Neural progenitor cell (in vitro differentiated cells): ENCODE results near the gene MTRF1L. TPM values are rescaled to one million over a fixed set of nuclear protein-coding genes. Genes with fewer than 3 reads are reported as not detected.

ENCODE experiments used
- DNase-seq: peaks from one replicate; pipeline ENCODE4 v3.0.0-alpha.2; 2016; ENCODE audit warnings: low spot score
- H2AFZ ChIP-seq: fragments of 200-600 bp; sonication (generic); replicated peaks from 2 replicates; pipeline ENCODE4 v1.6.1; 2016; ENCODE audit warnings: antibody characterized with exemption
- H3F3A ChIP-seq: fragments of 200-600 bp; sonication (generic); 2 replicates; pipeline ENCODE4 v1.6.1; 2016; ENCODE audit warnings: antibody characterized with exemption, low read depth
- H3K27ac ChIP-seq: fragments of 200-600 bp; sonication (generic); 2 replicates; pipeline ENCODE4 v1.5.1; 2016; ENCODE audit warnings: mild to moderate bottlenecking
- H3K27me3 ChIP-seq: fragments of 200-600 bp; sonication (generic); 2 replicates; pipeline ENCODE4 v1.6.1; 2016; ENCODE audit warnings: mild to moderate bottlenecking, moderate library complexity
- H3K36me3 ChIP-seq: fragments of 200-600 bp; sonication (generic); 2 replicates; pipeline ENCODE4 v1.5.1; 2016
- H3K4me1 ChIP-seq: fragments of 200-600 bp; sonication (generic); 2 replicates; pipeline ENCODE4 v1.6.1; 2016; ENCODE audit warnings: mixed run types
- H3K4me2 ChIP-seq: fragments of 200-600 bp; sonication (generic); 2 replicates; pipeline ENCODE4 v1.6.1; 2016
- H3K4me3 ChIP-seq: fragments of 200-600 bp; sonication (generic); 2 replicates; pipeline ENCODE4 v1.5.1; 2016
- H3K79me2 ChIP-seq: fragments of 200-600 bp; sonication (generic); 2 replicates; pipeline ENCODE4 v1.6.1; 2016; ENCODE audit warnings: low read depth
- H3K9ac ChIP-seq: fragments of 200-600 bp; sonication (generic); 2 replicates; pipeline ENCODE4 v1.6.1; 2016
- H3K9me3 ChIP-seq: fragments of 200-600 bp; sonication (generic); 2 replicates; pipeline ENCODE4 v1.5.1; 2016; ENCODE audit warnings: low read depth
- H4K20me1 ChIP-seq: fragments of 200-600 bp; sonication (generic); 2 replicates; pipeline ENCODE4 v1.6.1; 2016; ENCODE audit warnings: low read depth
- H3K27ac Mint-ChIP-seq: 3 replicates; pipeline ENCODE4 v1.8.0; 2021; ENCODE audit warnings: mixed read lengths
- H3K27me3 Mint-ChIP-seq: 2 replicates; pipeline ENCODE4 v1.8.0; 2022; ENCODE audit warnings: low read depth, mild to moderate bottlenecking, inconsistent platforms, moderate library complexity, mixed read lengths; ENCODE audit not compliant: insufficient read depth
- H3K36me3 Mint-ChIP-seq: 3 replicates; pipeline ENCODE4 v1.8.0; 2021; ENCODE audit warnings: mixed read lengths
- H3K4me1 Mint-ChIP-seq: 3 replicates; pipeline ENCODE4 v1.8.0; 2021; ENCODE audit warnings: mixed read lengths
- H3K4me3 Mint-ChIP-seq: 3 replicates; pipeline ENCODE4 v1.8.0; 2021; ENCODE audit warnings: mild to moderate bottlenecking, moderate library complexity, mixed read lengths
- H3K9me3 Mint-ChIP-seq: 3 replicates; pipeline ENCODE4 v1.8.0; 2020; ENCODE audit warnings: mixed read lengths
- EZH2 ChIP-seq: fragments of 200-600 bp; sonication (generic); IDR thresholded peaks from 2 replicates; pipeline ENCODE4 v1.6.1; 2017; ENCODE audit warnings: antibody characterized with exemption, mild to moderate bottlenecking, moderate library complexity
- EZH2phosphoT487 ChIP-seq: fragments of 200-600 bp; sonication (generic); IDR thresholded peaks from 2 replicates; pipeline ENCODE4 v1.6.1; 2017; ENCODE audit warnings: antibody characterized with exemption
- total RNA-seq: library from RNA; depleted of rRNA; stranded (reverse); fragments of >200 nt; gene quantifications from 2 replicates; pipeline ENCODE4 v1.2.3, GENCODE V29; 2015; ENCODE audit warnings: low replicate concordance
- TF ChIP-seq, protein P1 (sequence below): fragments of 200-600 bp; sonication (generic); IDR thresholded peaks from 2 replicates; pipeline ENCODE4 v1.5.1; 2017; ENCODE audit warnings: antibody characterized with exemption, mild to moderate bottlenecking

The MTRF1L gene
- total RNA-seq, 1 donor from 2014 or later = 29.0 TPM

DNA sequence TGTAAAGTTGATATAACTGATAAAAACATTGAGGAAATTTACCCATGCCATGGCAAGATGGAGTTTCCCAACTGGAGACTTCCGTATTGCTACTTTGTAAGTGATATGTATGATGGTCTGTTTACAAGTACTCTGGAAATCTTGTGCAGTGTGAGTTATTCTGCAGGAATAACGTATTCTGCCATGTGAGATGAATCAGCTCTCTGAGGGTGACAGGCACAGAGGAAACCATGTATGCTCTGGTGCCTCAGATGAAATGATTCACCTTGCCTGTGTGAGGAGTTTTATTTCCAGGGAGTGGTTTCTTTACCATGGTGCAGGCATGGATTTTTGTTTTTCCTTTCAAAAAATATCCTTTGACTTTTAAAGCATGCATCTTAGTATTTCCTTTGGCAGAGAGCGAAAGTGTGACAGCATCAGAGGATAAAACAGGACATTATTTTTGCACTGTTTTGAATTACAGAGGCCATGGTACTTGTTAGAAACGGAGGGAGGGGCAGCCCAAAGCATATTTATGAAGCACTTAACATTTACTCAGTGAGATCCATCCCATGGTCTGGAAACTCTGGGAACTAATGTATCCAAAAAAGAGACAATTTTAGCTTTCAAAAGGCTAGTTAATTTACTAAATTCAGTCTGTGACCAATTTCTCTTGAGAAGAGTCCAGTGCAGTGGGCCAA lies 36.0 kb upstream of the MTRF1L start:
- no peaks in the 10 kb centered on the region for H3K9me3 Mint-ChIP-seq
- no peak for DNase-seq
- H3F3A ChIP-seq = no peaks in the 10 kb centered on the region
- no peak overlapping the region for H3K4me3 ChIP-seq
- H3K27ac ChIP-seq = no peak overlapping the region
- H2AFZ ChIP-seq = no peak overlapping the region
- TF ChIP-seq EZH2phosphoT487 (no peak), EZH2 (no peak)
- TF ChIP-seq, protein P1, sequence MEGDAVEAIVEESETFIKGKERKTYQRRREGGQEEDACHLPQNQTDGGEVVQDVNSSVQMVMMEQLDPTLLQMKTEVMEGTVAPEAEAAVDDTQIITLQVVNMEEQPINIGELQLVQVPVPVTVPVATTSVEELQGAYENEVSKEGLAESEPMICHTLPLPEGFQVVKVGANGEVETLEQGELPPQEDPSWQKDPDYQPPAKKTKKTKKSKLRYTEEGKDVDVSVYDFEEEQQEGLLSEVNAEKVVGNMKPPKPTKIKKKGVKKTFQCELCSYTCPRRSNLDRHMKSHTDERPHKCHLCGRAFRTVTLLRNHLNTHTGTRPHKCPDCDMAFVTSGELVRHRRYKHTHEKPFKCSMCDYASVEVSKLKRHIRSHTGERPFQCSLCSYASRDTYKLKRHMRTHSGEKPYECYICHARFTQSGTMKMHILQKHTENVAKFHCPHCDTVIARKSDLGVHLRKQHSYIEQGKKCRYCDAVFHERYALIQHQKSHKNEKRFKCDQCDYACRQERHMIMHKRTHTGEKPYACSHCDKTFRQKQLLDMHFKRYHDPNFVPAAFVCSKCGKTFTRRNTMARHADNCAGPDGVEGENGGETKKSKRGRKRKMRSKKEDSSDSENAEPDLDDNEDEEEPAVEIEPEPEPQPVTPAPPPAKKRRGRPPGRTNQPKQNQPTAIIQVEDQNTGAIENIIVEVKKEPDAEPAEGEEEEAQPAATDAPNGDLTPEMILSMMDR = no peak
- H3K4me2 ChIP-seq = no peak overlapping the region
- no peak overlapping the region for H3K9ac ChIP-seq
- no peaks in the 10 kb centered on the region for H3K79me2 ChIP-seq
- no peaks in the 10 kb centered on the region for H3K4me1 Mint-ChIP-seq
- no peaks in the 10 kb centered on the region for H4K20me1 ChIP-seq
- peak overlapping the region; percentile 16 for H3K27ac Mint-ChIP-seq
- no peaks in the 10 kb centered on the region for H3K4me1 ChIP-seq
- no peaks in the 10 kb centered on the region for H3K27me3 ChIP-seq
- no peaks in the 10 kb centered on the region for H3K36me3 ChIP-seq
- peaks cover 8% of the 10 kb centered on the region for H3K36me3 Mint-ChIP-seq
- H3K4me3 Mint-ChIP-seq = no peak overlapping the region
- H3K9me3 ChIP-seq = no peaks in the 10 kb centered on the region
- H3K27me3 Mint-ChIP-seq = no peaks in the 10 kb centered on the region

DNA sequence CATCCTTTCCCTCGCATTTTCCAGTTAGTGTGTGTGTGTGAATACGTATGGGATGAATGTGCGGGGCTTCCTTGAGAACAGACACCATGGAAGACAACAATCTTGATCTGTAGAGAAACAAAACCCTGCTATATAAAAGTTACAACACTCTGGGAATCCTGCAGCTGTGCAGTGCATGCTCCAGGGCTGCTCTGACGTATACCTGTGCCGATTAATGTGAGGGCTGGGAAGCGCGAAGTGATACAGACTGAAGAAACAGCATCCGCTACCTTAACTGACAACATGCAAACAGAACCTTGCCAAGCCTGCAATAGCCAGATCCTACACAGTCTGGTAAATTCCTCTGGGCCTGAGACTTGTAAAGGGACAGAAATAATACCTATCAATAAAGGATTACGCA lies 31.6 kb upstream of the MTRF1L start:
- H3K27ac Mint-ChIP-seq = no peak overlapping the region
- Histone ChIP-seq H3K36me3 (no peaks in the 10 kb centered on the region), H3K4me1 (no peaks in the 10 kb centered on the region), H3K9ac (no peak overlapping the region), H3K27ac (no peak overlapping the region), H2AFZ (no peak overlapping the region), H3F3A (no peaks in the 10 kb centered on the region), H3K27me3 (no peaks in the 10 kb centered on the region), H3K4me2 (no peak overlapping the region), H3K9me3 (no peaks in the 10 kb centered on the region), H4K20me1 (no peaks in the 10 kb centered on the region), H3K4me3 (no peak overlapping the region), H3K79me2 (no peaks in the 10 kb centered on the region)
- TF ChIP-seq EZH2 (no peak), EZH2phosphoT487 (no peak)
- TF ChIP-seq, protein P1 = no peak
- H3K4me3 Mint-ChIP-seq = no peak overlapping the region
- H3K36me3 Mint-ChIP-seq = peaks cover 2% of the 10 kb centered on the region
- H3K9me3 Mint-ChIP-seq = no peaks in the 10 kb centered on the region
- no peak for DNase-seq
- no peaks in the 10 kb centered on the region for H3K4me1 Mint-ChIP-seq
- H3K27me3 Mint-ChIP-seq = no peaks in the 10 kb centered on the region

DNA sequence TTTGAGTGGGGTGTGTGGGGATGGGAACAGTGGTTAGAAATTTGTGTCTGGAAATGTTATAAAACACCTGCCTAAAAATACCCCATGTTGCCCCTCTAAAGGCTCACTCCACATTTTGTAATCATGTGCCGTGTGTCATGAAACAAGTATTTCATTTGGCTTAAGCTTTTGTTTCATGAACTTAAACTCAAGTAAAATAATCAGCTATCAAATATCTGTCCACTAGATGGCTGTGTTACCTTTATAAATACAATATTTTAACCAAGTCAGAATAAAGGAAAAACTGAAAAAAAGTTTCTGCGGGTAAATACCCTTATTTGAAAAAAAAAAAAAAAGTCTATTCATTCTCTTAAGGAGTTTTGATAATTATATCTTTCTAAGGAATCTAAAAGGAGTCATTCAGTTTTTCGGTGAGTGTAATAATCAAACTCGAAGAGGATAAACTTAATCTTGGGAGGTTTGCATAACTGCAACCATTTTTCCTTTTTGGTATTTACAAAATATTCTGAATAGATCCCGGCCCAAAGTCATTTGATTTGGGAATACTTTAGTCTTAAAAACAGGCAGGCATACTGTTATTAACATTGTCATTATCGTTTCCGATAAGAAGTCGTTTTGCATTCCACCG lies 29.9 kb upstream of the MTRF1L start:
- no peak overlapping the region for H3K27ac ChIP-seq
- Mint-ChIP-seq H3K9me3 (no peaks in the 10 kb centered on the region), H3K36me3 (no peaks in the 10 kb centered on the region), H3K27me3 (no peaks in the 10 kb centered on the region), H3K4me3 (no peak overlapping the region), H3K4me1 (no peaks in the 10 kb centered on the region), H3K27ac (no peak overlapping the region)
- H3K9me3 ChIP-seq = no peaks in the 10 kb centered on the region
- no peak overlapping the region for H3K4me2 ChIP-seq
- peak; percentile 9 for DNase-seq
- H3K4me1 ChIP-seq = no peaks in the 10 kb centered on the region
- H3F3A ChIP-seq = no peaks in the 10 kb centered on the region
- TF ChIP-seq, protein P1 = peak; percentile 52
- no peak for TF ChIP-seq EZH2
- no peak for TF ChIP-seq EZH2phosphoT487
- H4K20me1 ChIP-seq = no peaks in the 10 kb centered on the region
- H3K27me3 ChIP-seq = no peaks in the 10 kb centered on the region
- no peaks in the 10 kb centered on the region for H3K79me2 ChIP-seq
- no peak overlapping the region for H3K4me3 ChIP-seq
- H3K9ac ChIP-seq = no peak overlapping the region
- no peak overlapping the region for H2AFZ ChIP-seq
- H3K36me3 ChIP-seq = no peaks in the 10 kb centered on the region
